NCI-H345 treated with DMSO at 0.1 percent for 48 hours (cell line): ENCODE data around the gene DROSHA.
"Not testable (repeated sequence)": the region's sequence is repeated elsewhere in the genome, so short reads cannot be mapped to it uniquely, and the experiment has no call there.

ENCODE experiments used
- DNase-seq: peaks from one replicate; lab custom pipeline; 2025; ENCODE audit not compliant: unreplicated experiment; lab: John Stamatoyannopoulos, UW

DROSHA gene

GRCh38 chr5:31421806-31422586 is 109.9 kb downstream of the DROSHA start:
- no peak for DNase-seq

- no peak for DNase-seq
Observed at GRCh38 chr5:31417512-31417911, 114.4 kb downstream of the DROSHA start.

- no peak for DNase-seq
Observed at GRCh38 chr5:31416547-31416946, 115.3 kb downstream of the DROSHA start.

GRCh38 chr5:31415960-31416359 is 115.9 kb downstream of the DROSHA start:
- DNase-seq = no peak

- DNase-seq = no peak
Observed at GRCh38 chr5:31415009-31415923, 116.6 kb downstream of the DROSHA start.

GRCh38 chr5:31413030-31413812 is 118.7 kb downstream of the DROSHA start:
- no peak for DNase-seq

- DNase-seq = no peak
Observed at GRCh38 chr5:31412324-31412723, 119.6 kb downstream of the DROSHA start.

- DNase-seq = no peak
Observed at GRCh38 chr5:31410089-31410488, 121.8 kb downstream of the DROSHA start.

- no peak for DNase-seq
Observed at GRCh38 chr5:31408814-31409213, 123.1 kb downstream of the DROSHA start.

- no peak for DNase-seq
Observed at GRCh38 chr5:31407921-31408693, 123.8 kb downstream of the DROSHA start.

- no peak for DNase-seq
Observed at GRCh38 chr5:31404325-31404724, 127.6 kb downstream of the DROSHA start.

- DNase-seq = no peak
Observed at GRCh38 chr5:31401691-31402090, 130.2 kb downstream of the DROSHA start.

GRCh38 chr5:31397926-31398557 is 133.9 kb downstream of the DROSHA start:
- no peak for DNase-seq

- DNase-seq = no peak
Observed at GRCh38 chr5:31396611-31397295, 135.1 kb downstream of the DROSHA start.

- not testable (repeated sequence) for DNase-seq
Observed at GRCh38 chr5:31395450-31396045, 136.3 kb downstream of the DROSHA start.

- DNase-seq = no peak
Observed at GRCh38 chr5:31393126-31393525, 138.8 kb downstream of the DROSHA start.

- no peak for DNase-seq
Observed at GRCh38 chr5:31392061-31392460, 139.8 kb downstream of the DROSHA start.

GRCh38 chr5:31390256-31390655 is 141.6 kb downstream of the DROSHA start:
- no peak for DNase-seq
